ENCODE results near the gene GPATCH2.

The GPATCH2 gene

DNA sequence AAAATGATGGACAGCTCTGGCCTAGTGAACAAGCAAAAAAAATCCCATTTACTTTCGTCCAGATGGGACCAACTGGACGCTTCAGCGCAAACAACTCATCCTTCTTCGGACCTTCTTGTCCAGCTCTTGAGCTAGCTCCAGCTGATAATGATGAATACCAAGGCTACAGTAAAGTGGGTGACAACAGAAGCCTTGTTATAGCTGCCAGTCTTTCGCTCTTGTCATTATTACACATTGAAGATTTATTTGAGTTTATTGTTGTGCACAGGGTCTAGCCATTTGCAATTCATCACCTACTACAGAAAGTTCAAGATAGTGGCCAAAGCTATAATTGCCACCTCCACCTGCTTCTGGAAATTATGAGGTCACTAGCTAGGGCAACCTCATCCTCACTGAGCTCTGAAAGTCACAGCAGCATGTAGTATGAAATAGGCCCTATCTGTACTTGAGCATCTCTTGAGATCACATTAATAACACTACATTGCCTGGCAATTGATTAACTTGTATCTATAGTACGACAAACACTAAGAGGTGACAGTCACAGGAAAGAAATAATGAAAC, 76.9 kb downstream of the GPATCH2 start:
- Histone ChIP-seq H3K4me3 (ENCODE audit: low read depth, low read length) (no peak overlapping the region), H3K27ac (ENCODE audit: low read depth, low read length) (no peak overlapping the region), H3K79me2 (ENCODE audit: control insufficient read depth, insufficient read depth, low read length, unreplicated experiment) (no peaks in the 10 kb centered on the region), H3K27me3 (ENCODE audit: insufficient read depth, low read length) (no peaks in the 10 kb centered on the region), H3K4me1 (ENCODE audit: control insufficient read depth, insufficient read depth, low read length, unreplicated experiment) (no peaks in the 10 kb centered on the region), H3K36me3 (ENCODE audit: insufficient read depth, low read length) (0 out of 2 replicates have a peak, but pooled peaks cover 2% of the 10 kb centered on the region), H2AFZ (ENCODE audit: low read length, unreplicated experiment) (no peak overlapping the region)

DNA sequence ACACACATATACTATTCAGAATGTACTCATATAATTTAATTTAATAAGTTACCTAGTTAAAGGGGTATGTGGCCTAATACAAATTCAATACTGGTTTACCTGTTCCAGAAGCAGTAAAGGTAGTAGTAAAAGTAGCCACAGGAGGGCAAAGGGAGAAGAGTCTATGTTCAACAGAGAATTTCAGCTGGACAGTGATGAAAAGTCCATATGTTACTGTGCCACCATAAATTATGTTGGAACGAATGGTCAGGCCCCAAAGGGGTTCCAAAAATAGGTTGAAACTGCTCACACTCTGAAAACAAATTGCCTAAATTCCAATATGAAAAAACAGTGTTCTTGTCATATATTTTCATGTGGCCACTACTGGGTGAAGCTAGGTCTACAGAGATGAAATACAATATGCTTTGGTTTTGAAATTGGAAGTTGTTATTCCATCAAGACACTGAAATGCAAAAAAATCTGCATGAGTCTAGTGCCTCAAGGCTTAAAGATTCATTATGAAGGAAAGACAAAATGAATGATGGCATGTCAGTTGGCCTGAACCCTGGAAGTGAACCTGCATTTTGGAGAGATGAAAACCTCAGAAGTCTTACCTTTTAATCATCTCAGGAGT, 78.4 kb downstream of the GPATCH2 start:
- Histone ChIP-seq H3K79me2 (ENCODE audit: control insufficient read depth, insufficient read depth, low read length, unreplicated experiment) (no peaks in the 10 kb centered on the region), H3K27ac (ENCODE audit: low read depth, low read length) (no peak overlapping the region), H3K4me1 (ENCODE audit: control insufficient read depth, insufficient read depth, low read length, unreplicated experiment) (no peaks in the 10 kb centered on the region), H3K27me3 (ENCODE audit: insufficient read depth, low read length) (no peaks in the 10 kb centered on the region), H3K36me3 (ENCODE audit: insufficient read depth, low read length) (peaks cover 10% of the 10 kb centered on the region), H3K4me3 (ENCODE audit: low read depth, low read length) (no peak overlapping the region), H2AFZ (ENCODE audit: low read length, unreplicated experiment) (no peak overlapping the region)

DNA sequence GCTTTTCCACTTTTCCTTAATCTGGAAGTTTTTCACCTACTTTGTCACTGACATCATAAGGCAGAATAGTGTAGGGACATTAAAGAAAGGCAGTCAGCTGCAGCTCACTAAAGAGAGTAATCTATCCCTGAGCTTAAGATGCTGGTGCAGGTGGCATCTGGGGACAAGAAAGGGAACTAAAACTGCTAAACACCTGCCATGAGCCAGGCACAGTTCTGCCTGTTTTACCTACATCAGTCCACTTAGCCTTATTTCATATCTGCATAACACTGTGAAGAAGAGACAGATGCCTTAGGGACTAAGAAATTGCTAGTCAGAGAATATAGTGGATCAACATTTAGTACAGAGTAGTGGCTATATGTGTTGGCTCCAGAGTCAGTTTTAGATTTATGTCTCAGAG, 88.1 kb downstream of the GPATCH2 start:
- Histone ChIP-seq H3K27me3 (ENCODE audit: insufficient read depth, low read length) (no peaks in the 10 kb centered on the region), H3K4me3 (ENCODE audit: low read depth, low read length) (no peak overlapping the region), H3K36me3 (ENCODE audit: insufficient read depth, low read length) (peaks cover 3% of the 10 kb centered on the region; the same call in 1 of the 2 replicates), H3K79me2 (ENCODE audit: control insufficient read depth, insufficient read depth, low read length, unreplicated experiment) (no peaks in the 10 kb centered on the region), H3K27ac (ENCODE audit: low read depth, low read length) (no peak overlapping the region), H2AFZ (ENCODE audit: low read length, unreplicated experiment) (no peak overlapping the region), H3K4me1 (ENCODE audit: control insufficient read depth, insufficient read depth, low read length, unreplicated experiment) (no peaks in the 10 kb centered on the region)

DNA sequence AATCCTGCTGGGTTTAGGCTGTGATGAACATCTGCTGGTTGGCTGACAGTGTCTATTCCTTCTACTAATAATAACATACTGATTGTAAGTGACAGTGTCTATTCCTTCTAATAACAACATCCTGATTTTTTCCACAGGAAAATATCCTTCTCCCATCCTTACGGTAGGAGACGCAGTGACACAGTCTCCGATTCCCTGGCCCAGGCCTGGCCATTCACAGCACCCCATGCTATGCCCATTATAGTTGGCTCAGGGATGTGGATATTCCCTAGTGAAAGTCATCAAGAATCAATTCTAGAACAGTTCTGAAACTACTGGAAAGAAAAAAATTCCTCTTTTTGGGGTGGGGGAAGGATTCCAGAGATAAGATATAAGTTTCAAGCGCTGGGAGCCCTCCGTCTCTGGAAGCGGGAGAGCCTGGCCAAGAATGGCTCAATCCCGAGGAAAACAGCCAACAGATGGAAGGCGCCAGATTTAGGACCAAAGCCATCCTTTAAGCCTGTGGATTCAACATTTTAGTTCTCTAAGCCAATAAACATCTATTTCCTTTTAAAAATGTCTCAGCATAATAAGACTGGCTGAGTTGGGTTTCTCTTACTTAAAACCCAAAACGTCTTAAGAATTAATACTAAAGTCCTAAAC, 88.6 kb downstream of the GPATCH2 start:
- Histone ChIP-seq H3K27ac (ENCODE audit: low read depth, low read length) (no peak overlapping the region), H2AFZ (ENCODE audit: low read length, unreplicated experiment) (no peak overlapping the region), H3K36me3 (ENCODE audit: insufficient read depth, low read length) (no peaks in the 10 kb centered on the region), H3K27me3 (ENCODE audit: insufficient read depth, low read length) (no peaks in the 10 kb centered on the region), H3K79me2 (ENCODE audit: control insufficient read depth, insufficient read depth, low read length, unreplicated experiment) (no peaks in the 10 kb centered on the region), H3K4me3 (ENCODE audit: low read depth, low read length) (no peak overlapping the region), H3K4me1 (ENCODE audit: control insufficient read depth, insufficient read depth, low read length, unreplicated experiment) (no peaks in the 10 kb centered on the region)

DNA sequence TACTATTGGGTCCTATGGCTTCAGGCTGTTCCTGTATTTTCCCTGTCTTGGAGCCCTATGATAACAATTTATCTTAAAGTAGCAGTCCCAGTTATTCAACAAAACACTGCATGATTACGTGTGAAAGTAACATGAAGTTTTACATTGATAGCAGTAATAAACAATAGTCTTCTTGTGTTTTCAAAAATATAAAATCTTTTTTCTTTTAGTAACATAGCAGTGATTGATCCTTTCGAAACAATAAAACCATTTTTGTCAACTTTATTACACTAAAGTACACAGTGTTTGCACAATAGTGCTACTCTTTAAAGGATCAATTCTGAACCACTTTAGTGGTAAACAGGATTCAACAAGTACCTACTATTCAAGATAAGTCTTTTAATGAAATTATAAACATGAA, 90.6 kb downstream of the GPATCH2 start:
- no peak overlapping the region for H2AFZ ChIP-seq (ENCODE audit: low read length, unreplicated experiment)
- no peak overlapping the region for H3K27ac ChIP-seq (ENCODE audit: low read depth, low read length)
- no peaks in the 10 kb centered on the region for H3K27me3 ChIP-seq (ENCODE audit: insufficient read depth, low read length)

DNA sequence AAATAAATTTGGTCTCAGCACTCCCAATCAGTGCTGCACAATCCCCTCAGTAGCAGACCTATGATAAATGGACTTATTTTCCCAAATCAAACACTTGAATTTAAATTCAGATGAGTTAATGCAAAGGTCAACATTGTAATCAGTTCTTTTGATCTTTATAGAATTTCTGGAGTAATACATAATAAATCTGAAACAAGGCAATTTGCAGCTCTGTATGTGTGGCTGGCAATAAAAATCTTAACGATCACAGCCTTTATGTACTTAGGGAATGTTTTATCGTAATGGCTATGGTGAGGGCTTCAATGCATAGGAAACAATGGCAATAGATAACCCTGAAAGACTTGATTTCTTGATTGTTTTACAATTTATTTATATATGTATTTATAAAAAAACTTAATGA, 91.4 kb downstream of the GPATCH2 start:
- H3K4me3 ChIP-seq (ENCODE audit: low read depth, low read length): no peak overlapping the region
- H3K4me1 ChIP-seq (ENCODE audit: control insufficient read depth, insufficient read depth, low read length, unreplicated experiment): no peaks in the 10 kb centered on the region
- no peaks in the 10 kb centered on the region for H3K36me3 ChIP-seq (ENCODE audit: insufficient read depth, low read length)
- no peak overlapping the region for H3K27ac ChIP-seq (ENCODE audit: low read depth, low read length)
- no peaks in the 10 kb centered on the region for H3K27me3 ChIP-seq (ENCODE audit: insufficient read depth, low read length)
- no peaks in the 10 kb centered on the region for H3K79me2 ChIP-seq (ENCODE audit: control insufficient read depth, insufficient read depth, low read length, unreplicated experiment)
- H2AFZ ChIP-seq (ENCODE audit: low read length, unreplicated experiment): no peak overlapping the region

More for the DNA sequence above, 90.6 kb downstream of the GPATCH2 start:
- Histone ChIP-seq H3K4me3 (ENCODE audit: low read depth, low read length) (no peak overlapping the region), H3K36me3 (ENCODE audit: insufficient read depth, low read length) (no peaks in the 10 kb centered on the region), H3K4me1 (ENCODE audit: control insufficient read depth, insufficient read depth, low read length, unreplicated experiment) (no peaks in the 10 kb centered on the region), H3K79me2 (ENCODE audit: control insufficient read depth, insufficient read depth, low read length, unreplicated experiment) (no peaks in the 10 kb centered on the region)

DNA sequence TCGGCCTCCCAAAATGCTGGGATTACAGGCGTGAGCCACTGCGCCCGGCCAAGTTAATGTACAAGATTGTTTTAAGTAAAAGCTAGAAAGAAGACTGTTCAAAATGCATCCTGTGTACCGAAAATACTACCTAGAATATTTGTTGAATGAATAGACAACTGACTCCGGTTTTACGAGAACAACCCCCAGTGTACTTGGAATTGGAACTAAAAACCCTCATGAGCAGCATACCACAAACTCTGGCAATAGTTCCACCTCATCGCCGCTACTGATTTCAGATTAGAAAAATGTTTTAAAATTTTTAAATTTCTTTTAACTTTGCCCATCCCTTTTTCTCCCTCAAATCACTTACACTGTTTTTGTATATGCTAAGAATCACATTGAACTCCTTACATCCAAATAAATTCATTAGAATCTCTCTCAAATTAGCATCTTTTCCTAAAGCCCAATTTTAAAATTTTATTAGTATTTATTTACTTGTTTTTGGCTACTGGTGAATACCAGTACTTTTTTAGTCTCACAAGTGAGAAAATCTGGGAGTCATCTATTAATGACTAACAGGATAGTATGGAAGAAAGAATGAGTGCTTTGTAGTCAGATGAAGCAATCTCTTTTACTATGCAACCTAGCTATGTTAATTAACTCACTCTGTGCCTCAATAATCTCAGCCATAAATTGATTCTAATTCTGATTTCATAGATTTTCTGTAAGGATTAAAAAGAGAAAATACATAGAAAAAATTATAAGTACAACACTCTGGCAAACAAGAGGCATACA, 95.1 kb downstream of the GPATCH2 start:
- no peak overlapping the region for H2AFZ ChIP-seq (ENCODE audit: low read length, unreplicated experiment)
- no peak overlapping the region for H3K27ac ChIP-seq (ENCODE audit: low read depth, low read length)
- no peak overlapping the region for H3K4me3 ChIP-seq (ENCODE audit: low read depth, low read length)
- H3K4me1 ChIP-seq (ENCODE audit: control insufficient read depth, insufficient read depth, low read length, unreplicated experiment): no peaks in the 10 kb centered on the region
- no peaks in the 10 kb centered on the region; the same call in 1 of the 2 replicates for H3K36me3 ChIP-seq (ENCODE audit: insufficient read depth, low read length)
- H3K79me2 ChIP-seq (ENCODE audit: control insufficient read depth, insufficient read depth, low read length, unreplicated experiment): no peaks in the 10 kb centered on the region
- H3K27me3 ChIP-seq (ENCODE audit: insufficient read depth, low read length): no peaks in the 10 kb centered on the region

DNA sequence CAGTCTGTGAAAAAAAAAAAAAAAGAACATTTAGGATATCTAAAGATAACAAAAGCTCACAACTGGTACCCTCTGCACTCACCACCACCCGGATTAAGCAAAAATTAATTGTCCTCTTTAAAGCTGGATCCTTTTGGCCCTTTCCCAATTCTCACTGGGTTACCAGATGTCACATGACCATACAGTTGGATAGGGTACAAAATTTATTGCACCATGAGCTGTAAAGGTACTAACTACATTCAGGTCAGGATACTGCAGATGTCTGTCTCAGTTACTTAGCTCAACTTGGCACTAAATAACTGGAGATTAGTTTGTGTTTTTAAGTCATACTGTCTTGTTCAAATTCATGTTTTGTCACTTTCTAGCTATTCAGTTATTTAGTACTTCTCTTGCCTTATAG, 96.3 kb downstream of the GPATCH2 start:
- Histone ChIP-seq H3K27ac (ENCODE audit: low read depth, low read length) (no peak overlapping the region), H3K36me3 (ENCODE audit: insufficient read depth, low read length) (peaks cover 4% of the 10 kb centered on the region; the same call in 1 of the 2 replicates), H3K4me1 (ENCODE audit: control insufficient read depth, insufficient read depth, low read length, unreplicated experiment) (no peaks in the 10 kb centered on the region), H3K4me3 (ENCODE audit: low read depth, low read length) (no peak overlapping the region), H3K79me2 (ENCODE audit: control insufficient read depth, insufficient read depth, low read length, unreplicated experiment) (no peaks in the 10 kb centered on the region), H2AFZ (ENCODE audit: low read length, unreplicated experiment) (no peak overlapping the region), H3K27me3 (ENCODE audit: insufficient read depth, low read length) (no peaks in the 10 kb centered on the region)

DNA sequence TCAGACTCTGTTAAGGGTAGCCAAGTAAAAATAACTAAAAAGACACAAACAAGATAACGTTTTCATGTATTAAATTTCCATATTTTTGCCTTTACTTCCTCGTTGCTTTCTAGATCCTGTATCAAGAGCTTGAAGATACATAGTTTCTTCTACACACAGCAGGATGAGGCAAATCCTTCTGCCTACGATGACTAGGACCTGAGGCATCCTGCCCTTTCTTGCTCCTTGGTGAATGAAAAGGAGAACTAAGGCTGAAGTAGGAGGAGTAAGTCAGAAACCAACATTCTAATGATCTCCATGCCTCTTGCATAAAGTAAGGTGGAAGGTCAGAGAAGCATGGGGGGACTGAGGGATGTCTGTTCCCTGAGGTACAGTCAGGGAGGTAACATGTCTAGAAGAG, 102.6 kb downstream of the GPATCH2 start:
- Histone ChIP-seq H2AFZ (ENCODE audit: low read length, unreplicated experiment) (no peak overlapping the region), H3K4me3 (ENCODE audit: low read depth, low read length) (no peak overlapping the region), H3K79me2 (ENCODE audit: control insufficient read depth, insufficient read depth, low read length, unreplicated experiment) (no peaks in the 10 kb centered on the region), H3K27ac (ENCODE audit: low read depth, low read length) (0 out of 2 replicates have a peak overlapping the region, but pooled peaks have one; percentile 3), H3K4me1 (ENCODE audit: control insufficient read depth, insufficient read depth, low read length, unreplicated experiment) (peaks cover 35% of the 10 kb centered on the region), H3K27me3 (ENCODE audit: insufficient read depth, low read length) (no peaks in the 10 kb centered on the region), H3K36me3 (ENCODE audit: insufficient read depth, low read length) (peaks cover 5% of the 10 kb centered on the region)

DNA sequence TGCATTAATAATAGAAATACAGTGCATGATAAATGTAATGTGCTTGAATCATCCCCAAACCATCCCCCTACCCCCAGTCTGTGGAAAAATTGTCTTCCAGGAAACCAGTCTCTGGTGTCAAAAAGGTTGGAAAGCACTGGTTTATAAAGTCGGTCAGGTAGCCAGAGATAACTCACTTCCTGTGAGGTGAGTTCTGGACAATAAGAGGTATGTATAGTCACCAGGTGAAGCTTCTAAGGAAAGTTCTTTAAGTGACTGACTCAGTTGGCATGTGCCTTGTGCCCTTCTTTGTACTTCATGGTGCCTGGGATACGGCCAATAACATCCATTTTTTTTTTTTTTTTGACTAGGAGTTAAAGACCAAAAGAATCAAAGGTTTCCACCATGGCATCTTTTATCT, 103.7 kb downstream of the GPATCH2 start:
- Histone ChIP-seq H3K27me3 (ENCODE audit: insufficient read depth, low read length) (no peaks in the 10 kb centered on the region), H3K27ac (ENCODE audit: low read depth, low read length) (no peak overlapping the region), H3K79me2 (ENCODE audit: control insufficient read depth, insufficient read depth, low read length, unreplicated experiment) (no peaks in the 10 kb centered on the region), H2AFZ (ENCODE audit: low read length, unreplicated experiment) (no peak overlapping the region), H3K4me3 (ENCODE audit: low read depth, low read length) (no peak overlapping the region), H3K36me3 (ENCODE audit: insufficient read depth, low read length) (peaks cover 5% of the 10 kb centered on the region), H3K4me1 (ENCODE audit: control insufficient read depth, insufficient read depth, low read length, unreplicated experiment) (peaks cover 35% of the 10 kb centered on the region)

All from ACC112 (cell line).